ENCODE data around the gene ZNF613. TPM values are rescaled to one million over a fixed set of nuclear protein-coding genes. Genes with fewer than 3 reads are reported as not detected.
"Not testable (repeated sequence)": the region's sequence is repeated elsewhere in the genome, so short reads cannot be mapped to it uniquely, and the experiment has no call there.

Gene ZNF613
- total RNA-seq, 6 donors from 2014 or later = 3.1 to 8.2 (median 6.1) TPM

DNA sequence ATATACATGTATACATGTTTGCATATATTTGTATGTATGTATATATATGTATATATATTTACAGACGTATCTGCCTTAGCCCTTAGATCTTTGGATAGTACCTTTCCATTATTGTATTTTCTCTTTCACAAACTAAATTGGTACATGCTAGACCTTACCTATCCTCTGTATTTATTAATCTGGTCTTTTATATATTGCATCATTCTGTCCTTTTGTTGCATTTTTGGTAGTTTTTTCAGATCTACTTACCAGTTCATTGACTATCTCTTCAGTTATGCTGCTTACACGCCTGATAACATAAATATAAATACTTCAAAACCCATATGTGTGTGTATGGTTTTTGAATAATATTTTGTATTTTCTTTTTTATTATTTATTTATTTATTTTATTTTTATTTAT, 11.7 kb downstream of the ZNF613 start:
- Histone ChIP-seq H3K36me3 (peaks cover 61 to 100% (median 92%) of the 10 kb centered on the region in 4 donors), H3K27ac (no peak overlapping the region), H3K4me1 (no peaks in the 10 kb centered on the region), H3K27me3 (no peaks in the 10 kb centered on the region), H3K4me3 (no peak overlapping the region), H3K9me3 (peaks cover 68 to 95% (median 94%) of the 10 kb centered on the region in 4 donors)
- no peak for ATAC-seq (ENCODE audit: low FRiP score in 2 of 2)
- TF ChIP-seq EP300 (IDR thresholded peaks at IDR 0.05) = no peak
- TF ChIP-seq POLR2AphosphoS5 (IDR thresholded peaks at IDR 0.05) = no peak
- no peak for DNase-seq
- 96 to 97% methylated on average over 2 of the region's 2 CpGs for WGBS, 2 donors

GRCh38 chr19:51944798-51945552, 17.7 kb downstream of the ZNF613 start:
- Histone ChIP-seq H3K27ac (no peak overlapping the region), H3K9me3 (peaks cover 84 to 99% (median 97%) of the 10 kb centered on the region in 4 donors), H3K36me3 (peaks cover 46 to 58% (median 55%) of the 10 kb centered on the region in 4 donors), H3K4me1 (no peaks in the 10 kb centered on the region), H3K4me3 (no peak overlapping the region), H3K27me3 (no peaks in the 10 kb centered on the region)
- no peak for TF ChIP-seq EP300 (IDR thresholded peaks at IDR 0.05)
- no peak for TF ChIP-seq CTCF (IDR thresholded peaks at IDR 0.05)
- no peak for TF ChIP-seq POLR2AphosphoS5 (IDR thresholded peaks at IDR 0.05)
- TF ChIP-seq POLR2A (IDR thresholded peaks at IDR 0.05) = no peak
- no peak for ATAC-seq (ENCODE audit: low FRiP score in 2 of 2)
- no peak for DNase-seq
- WGBS, 2 donors = 97 to 99% methylated on average over 7 of the region's 7 CpGs

DNA sequence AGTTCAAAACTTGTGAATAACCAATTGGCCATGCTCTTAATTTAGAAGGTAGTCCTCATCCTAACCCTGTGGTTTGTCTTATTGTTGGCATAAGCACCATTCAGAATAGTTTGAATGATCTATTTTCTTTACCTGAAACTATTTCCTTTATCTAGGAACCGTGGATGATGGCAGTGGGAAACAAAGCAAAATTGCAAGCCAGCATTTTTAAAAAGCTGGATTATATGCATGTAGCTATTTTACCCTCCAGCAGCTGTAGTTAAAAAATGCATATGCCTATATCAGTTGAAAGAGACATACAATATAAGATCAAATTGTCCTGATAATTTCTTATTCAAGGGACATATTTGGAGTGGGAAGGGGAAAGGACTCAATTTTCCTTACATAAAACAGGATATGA, 19.3 kb downstream of the ZNF613 start:
- Histone ChIP-seq H3K36me3 (peaks cover 32 to 42% (median 38%) of the 10 kb centered on the region in 4 donors), H3K27me3 (no peaks in the 10 kb centered on the region), H3K27ac (no peak overlapping the region), H3K9me3 (peaks cover 76 to 95% (median 94%) of the 10 kb centered on the region in 4 donors), H3K4me1 (no peaks in the 10 kb centered on the region), H3K4me3 (no peak overlapping the region)
- no peak for ATAC-seq (ENCODE audit: low FRiP score in 2 of 2)
- no peak for TF ChIP-seq EP300 (IDR thresholded peaks at IDR 0.05)
- TF ChIP-seq POLR2AphosphoS5 (IDR thresholded peaks at IDR 0.05) = no peak
- TF ChIP-seq CTCF (IDR thresholded peaks at IDR 0.05) = no peak
- TF ChIP-seq POLR2A (IDR thresholded peaks at IDR 0.05) = no peak
- 87 to 96% methylated on average over 1 of the region's 1 CpG for WGBS, 2 donors
- DNase-seq = no peak

- Histone ChIP-seq H3K27ac (no peak overlapping the region), H3K27me3 (no peaks in the 10 kb centered on the region), H3K9me3 (peaks cover 54 to 85% (median 80%) of the 10 kb centered on the region in 4 donors), H3K4me3 (peak overlapping the region in 2 of 4 donors; percentile 11 to 32), H3K4me1 (no peaks in the 10 kb centered on the region), H3K36me3 (peaks cover 8 to 18% (median 15%) of the 10 kb centered on the region in 4 donors)
- TF ChIP-seq CTCF (IDR thresholded peaks at IDR 0.05) = no peak
- no peak for TF ChIP-seq EP300 (IDR thresholded peaks at IDR 0.05)
- TF ChIP-seq POLR2AphosphoS5 (IDR thresholded peaks at IDR 0.05) = no peak
- TF ChIP-seq POLR2A (IDR thresholded peaks at IDR 0.05) = no peak
- 5 to 21% methylated on average over 16 to 25 of the region's 25 CpGs for WGBS, 2 donors
- peak in 1 of 2 donors; percentile 25 for DNase-seq
- no peak for ATAC-seq (ENCODE audit: low FRiP score in 2 of 2)
These were observed 21.7 kb downstream of the ZNF613 start for GRCh38 chr19:51948975-51949374.

GRCh38 chr19:51957846-51958245, 30.6 kb downstream of the ZNF613 start:
- WGBS, 2 donors = 77 to 81% methylated on average over 4 of the region's 4 CpGs
- DNase-seq; H3K27me3 ChIP-seq; H3K4me3 ChIP-seq; H3K36me3 ChIP-seq; H3K4me1 ChIP-seq; H3K27ac ChIP-seq; ATAC-seq (ENCODE audit: low FRiP score in 2 of 2): not testable (repeated sequence)
- peaks cover 16 to 87% (median 58%) of the 10 kb centered on the region in 4 donors for H3K9me3 ChIP-seq

GRCh38 chr19:51959791-51960190, 32.5 kb downstream of the ZNF613 start:
- peaks cover 0 to 13% (median 7%) of the 10 kb centered on the region in 4 donors for H3K36me3 ChIP-seq
- TF ChIP-seq POLR2A (IDR thresholded peaks at IDR 0.05) (no peak), EP300 (IDR thresholded peaks at IDR 0.05) (no peak), POLR2AphosphoS5 (IDR thresholded peaks at IDR 0.05) (no peak), CTCF (IDR thresholded peaks at IDR 0.05) (no peak)
- H3K27me3 ChIP-seq = no peaks in the 10 kb centered on the region
- H3K4me3 ChIP-seq = no peak overlapping the region
- H3K9me3 ChIP-seq = peaks cover 29 to 99% (median 71%) of the 10 kb centered on the region in 4 donors
- ATAC-seq (ENCODE audit: low FRiP score in 2 of 2) (no peak), DNase-seq (no peak)
- H3K4me1 ChIP-seq = no peaks in the 10 kb centered on the region
- 69 to 77% methylated on average over 4 of the region's 4 CpGs for WGBS, 2 donors
- no peak overlapping the region for H3K27ac ChIP-seq

DNA sequence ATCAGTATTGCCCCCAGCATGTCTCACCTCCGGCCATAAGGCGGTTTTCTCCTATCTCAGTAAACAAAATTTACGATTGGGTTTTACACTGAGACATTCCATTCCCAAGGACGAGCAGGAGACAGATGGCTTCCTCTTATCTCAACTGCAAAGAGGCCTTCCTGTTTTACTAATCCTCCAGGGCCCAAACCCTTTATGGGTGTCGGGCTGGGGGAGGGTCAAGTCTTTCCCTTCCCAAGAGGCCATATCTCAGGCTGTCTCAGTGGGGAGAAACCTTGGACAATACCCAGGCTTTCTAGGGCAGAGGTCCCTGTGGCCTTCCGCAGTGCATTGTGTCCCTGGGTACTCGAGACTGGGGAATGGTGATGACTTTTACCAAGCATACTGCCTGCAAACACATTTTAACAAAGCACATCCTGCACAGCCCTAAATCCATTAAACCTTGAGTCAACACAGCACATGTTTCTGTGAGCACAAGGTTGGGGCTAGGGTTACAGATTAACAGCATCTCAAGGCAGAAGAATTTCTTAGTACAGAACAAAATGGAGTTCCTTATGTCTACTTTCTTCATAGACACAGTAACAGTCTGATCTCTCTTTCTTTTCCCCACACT, 33.5 kb downstream of the ZNF613 start:
- not testable (repeated sequence) for H3K4me1 ChIP-seq; ATAC-seq (ENCODE audit: low FRiP score in 2 of 2); H3K27ac ChIP-seq; DNase-seq; H3K27me3 ChIP-seq; H3K4me3 ChIP-seq
- peaks cover 7 to 22% (median 16%) of the 10 kb centered on the region in 4 donors for H3K36me3 ChIP-seq
- WGBS, 2 donors = 37 to 42% methylated on average over 5 to 7 of the region's 7 CpGs
- H3K9me3 ChIP-seq = peaks cover 39 to 99% (median 78%) of the 10 kb centered on the region in 4 donors

Data from upper lobe of left lung (tissue), 6 donors.